Measurements from ENCODE around the gene LIPA. TPM values are rescaled to one million over a fixed set of nuclear protein-coding genes. Genes with fewer than 3 reads are reported as not detected.
"Not testable (repeated sequence)": the region's sequence is repeated elsewhere in the genome, so short reads cannot be mapped to it uniquely, and the experiment has no call there.

LIPA gene
- total and polyA plus RNA-seq, 11 donors = 4.8 to 127 (median 18.8) TPM

DNA sequence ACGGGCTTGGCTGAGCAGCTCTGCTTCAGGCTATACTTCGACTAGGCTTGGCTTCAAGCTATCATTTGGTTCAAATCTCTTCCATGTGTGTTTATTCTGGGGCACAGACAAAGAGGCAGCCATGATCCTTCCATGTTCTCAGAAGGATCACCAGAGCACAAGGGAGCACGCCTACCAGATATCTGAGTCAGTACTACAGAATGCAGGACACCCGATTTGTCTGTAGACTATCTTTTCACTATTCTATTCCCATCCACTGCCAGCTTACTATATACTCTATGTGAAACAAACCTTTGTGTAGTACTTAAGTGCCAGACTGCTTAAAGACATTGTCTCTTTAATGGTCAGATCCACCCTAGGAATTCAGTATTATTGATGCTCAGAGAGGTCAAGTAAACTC, 79.6 kb downstream of the LIPA start:
- WGBS, 4 donors = 91 to 93% (median 92%) methylated on average over 4 of the region's 4 CpGs
- Histone ChIP-seq H3K4me3 (no peak overlapping the region), H3K36me3 (no peaks in the 10 kb centered on the region), H3K27ac (no peak overlapping the region), H3K4me1 (peaks cover 0 to 5% (median 0%) of the 10 kb centered on the region in 12 donors), H3K9me3 (no peaks in the 10 kb centered on the region), H3K27me3 (peaks cover 0 to 4% (median 0%) of the 10 kb centered on the region in 9 donors)
- intact Hi-C loops (cut with DNase I) = no loop called here
- ATAC-seq = no peak
- no peak for DNase-seq
- no peak for TF ChIP-seq POLR2A (IDR thresholded peaks at IDR 0.05)
- TF ChIP-seq, protein P1, sequence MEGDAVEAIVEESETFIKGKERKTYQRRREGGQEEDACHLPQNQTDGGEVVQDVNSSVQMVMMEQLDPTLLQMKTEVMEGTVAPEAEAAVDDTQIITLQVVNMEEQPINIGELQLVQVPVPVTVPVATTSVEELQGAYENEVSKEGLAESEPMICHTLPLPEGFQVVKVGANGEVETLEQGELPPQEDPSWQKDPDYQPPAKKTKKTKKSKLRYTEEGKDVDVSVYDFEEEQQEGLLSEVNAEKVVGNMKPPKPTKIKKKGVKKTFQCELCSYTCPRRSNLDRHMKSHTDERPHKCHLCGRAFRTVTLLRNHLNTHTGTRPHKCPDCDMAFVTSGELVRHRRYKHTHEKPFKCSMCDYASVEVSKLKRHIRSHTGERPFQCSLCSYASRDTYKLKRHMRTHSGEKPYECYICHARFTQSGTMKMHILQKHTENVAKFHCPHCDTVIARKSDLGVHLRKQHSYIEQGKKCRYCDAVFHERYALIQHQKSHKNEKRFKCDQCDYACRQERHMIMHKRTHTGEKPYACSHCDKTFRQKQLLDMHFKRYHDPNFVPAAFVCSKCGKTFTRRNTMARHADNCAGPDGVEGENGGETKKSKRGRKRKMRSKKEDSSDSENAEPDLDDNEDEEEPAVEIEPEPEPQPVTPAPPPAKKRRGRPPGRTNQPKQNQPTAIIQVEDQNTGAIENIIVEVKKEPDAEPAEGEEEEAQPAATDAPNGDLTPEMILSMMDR (IDR thresholded peaks at IDR 0.05) = no peak

- Histone ChIP-seq H3K27ac (no peak overlapping the region), H3K4me1 (peaks cover 0 to 5% (median 0%) of the 10 kb centered on the region in 12 donors), H3K36me3 (no peaks in the 10 kb centered on the region), H3K4me3 (no peak overlapping the region), H3K27me3 (peaks cover 0 to 4% (median 0%) of the 10 kb centered on the region in 9 donors), H3K9me3 (no peaks in the 10 kb centered on the region)
- 72 to 86% (median 80%) methylated on average over 2 of the region's 2 CpGs for WGBS, 4 donors
- no peak for DNase-seq
- ATAC-seq = no peak
- no peak for TF ChIP-seq POLR2A (IDR thresholded peaks at IDR 0.05)
- TF ChIP-seq, protein P1 (IDR thresholded peaks at IDR 0.05) = no peak
- intact Hi-C loops (cut with DNase I) = no loop called here
Observed at GRCh38 chr10:89171263-89171872, 80.2 kb downstream of the LIPA start.

GRCh38 chr10:89168354-89168900, 83.1 kb downstream of the LIPA start:
- DNase-seq; ATAC-seq; H3K4me3 ChIP-seq; intact Hi-C loops (cut with DNase I); H3K27ac ChIP-seq; H3K36me3 ChIP-seq; H3K27me3 ChIP-seq; H3K9me3 ChIP-seq: not testable (repeated sequence)
- WGBS, 4 donors = 86 to 97% (median 89%) methylated on average over 9 of the region's 9 CpGs
- H3K4me1 ChIP-seq = peaks cover 0 to 21% (median 0%) of the 10 kb centered on the region in 12 donors

GRCh38 chr10:89167915-89168314, 83.7 kb downstream of the LIPA start:
- no peaks in the 10 kb centered on the region for H3K27me3 ChIP-seq
- DNase-seq (no peak), ATAC-seq (no peak)
- TF ChIP-seq POLR2A (IDR thresholded peaks at IDR 0.05) = no peak
- TF ChIP-seq, protein P1 (IDR thresholded peaks at IDR 0.05) = no peak
- no peaks in the 10 kb centered on the region for H3K9me3 ChIP-seq
- intact Hi-C loops (cut with DNase I) = no loop called here
- no peak overlapping the region for H3K4me3 ChIP-seq
- H3K36me3 ChIP-seq = no peaks in the 10 kb centered on the region
- peaks cover 0 to 23% (median 0%) of the 10 kb centered on the region in 12 donors for H3K4me1 ChIP-seq
- H3K27ac ChIP-seq = no peak overlapping the region

- DNase-seq (no peak), ATAC-seq (no peak)
- H3K27ac ChIP-seq = no peak overlapping the region
- no peaks in the 10 kb centered on the region for H3K27me3 ChIP-seq
- no peak for TF ChIP-seq POLR2A (IDR thresholded peaks at IDR 0.05)
- TF ChIP-seq, protein P1 (IDR thresholded peaks at IDR 0.05) = no peak
- peaks cover 0 to 21% (median 0%) of the 10 kb centered on the region in 12 donors for H3K4me1 ChIP-seq
- WGBS, 4 donors = 92 to 96% (median 93%) methylated on average over 4 of the region's 4 CpGs
- no peaks in the 10 kb centered on the region for H3K9me3 ChIP-seq
- no peaks in the 10 kb centered on the region for H3K36me3 ChIP-seq
- H3K4me3 ChIP-seq = no peak overlapping the region
- intact Hi-C loops (cut with DNase I) = no loop called here
Observed at GRCh38 chr10:89165923-89166322, 85.7 kb downstream of the LIPA start.
